OCI-LY1 (cell line): ENCODE results near the gene PCSK5.

Experiments used
- EZH2 ChIP-seq: fragments of 200-600 bp; sonication (generic), shearing (Covaris generic); IDR thresholded peaks from 2 replicates; pipeline ENCODE4 v1.8.0; 2017; ENCODE audit warnings: borderline replicate concordance, mixed run types, mild to moderate bottlenecking, antibody characterized with exemption, low read length, moderate library complexity, mixed read lengths
- TF ChIP-seq, protein P1 (sequence below): fragments of 200-600 bp; sonication (generic), shearing (Covaris generic); IDR thresholded peaks from 2 replicates; pipeline ENCODE4 v1.5.1; 2017; ENCODE audit warnings: mild to moderate bottlenecking, antibody characterized with exemption, low read length, moderate library complexity, mixed read lengths

DNA sequence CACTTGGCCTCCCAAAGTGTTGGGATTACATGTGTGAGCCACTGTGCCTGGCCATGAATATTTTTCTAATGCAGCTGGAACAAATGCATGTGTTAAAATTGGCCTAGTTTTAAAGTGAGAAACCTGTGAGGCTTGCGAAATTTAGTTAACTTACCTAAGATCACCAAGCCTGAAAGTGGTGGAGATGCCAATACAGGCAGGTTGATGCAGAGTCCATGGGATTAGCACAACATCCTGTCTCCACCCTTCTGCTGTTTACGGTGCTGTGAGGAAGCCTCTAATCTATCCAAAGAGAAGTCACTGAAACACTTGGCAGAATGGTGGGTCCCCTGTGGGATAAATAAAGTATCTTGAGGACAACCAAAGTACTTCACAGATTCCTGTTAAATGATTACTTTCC lies 98.2 kb downstream of the PCSK5 start:
- TF ChIP-seq EZH2, result no peak
- TF ChIP-seq, protein P1, sequence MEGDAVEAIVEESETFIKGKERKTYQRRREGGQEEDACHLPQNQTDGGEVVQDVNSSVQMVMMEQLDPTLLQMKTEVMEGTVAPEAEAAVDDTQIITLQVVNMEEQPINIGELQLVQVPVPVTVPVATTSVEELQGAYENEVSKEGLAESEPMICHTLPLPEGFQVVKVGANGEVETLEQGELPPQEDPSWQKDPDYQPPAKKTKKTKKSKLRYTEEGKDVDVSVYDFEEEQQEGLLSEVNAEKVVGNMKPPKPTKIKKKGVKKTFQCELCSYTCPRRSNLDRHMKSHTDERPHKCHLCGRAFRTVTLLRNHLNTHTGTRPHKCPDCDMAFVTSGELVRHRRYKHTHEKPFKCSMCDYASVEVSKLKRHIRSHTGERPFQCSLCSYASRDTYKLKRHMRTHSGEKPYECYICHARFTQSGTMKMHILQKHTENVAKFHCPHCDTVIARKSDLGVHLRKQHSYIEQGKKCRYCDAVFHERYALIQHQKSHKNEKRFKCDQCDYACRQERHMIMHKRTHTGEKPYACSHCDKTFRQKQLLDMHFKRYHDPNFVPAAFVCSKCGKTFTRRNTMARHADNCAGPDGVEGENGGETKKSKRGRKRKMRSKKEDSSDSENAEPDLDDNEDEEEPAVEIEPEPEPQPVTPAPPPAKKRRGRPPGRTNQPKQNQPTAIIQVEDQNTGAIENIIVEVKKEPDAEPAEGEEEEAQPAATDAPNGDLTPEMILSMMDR, result no peak
